ENCODE measurements around the gene CNTFR. TPM values are rescaled to one million over a fixed set of nuclear protein-coding genes. Genes with fewer than 3 reads are reported as not detected.

Gene CNTFR
- polyA plus RNA-seq, 1 donor (not counting 4 experiments of a cell fraction or from before 2014, with no cell fraction given), result 0.42 TPM

GRCh38 chr9:34549407-34549732 lies 40.2 kb downstream of the CNTFR start:
- Histone ChIP-seq H3K4me3 (ENCODE audit: control insufficient read depth in 2 of 3, extremely low read depth in 1 of 3, insufficient read depth in 2 of 3, low read depth in 1 of 3, low read length in 3 of 3) (no peak overlapping the region), H3K36me3 (ENCODE audit: control insufficient read depth in 2 of 2, extremely low read depth in 1 of 2, insufficient read depth in 2 of 2, low read length in 2 of 2) (no peaks in the 10 kb centered on the region), H3K9ac (ENCODE audit: control insufficient read depth, extremely low read depth, insufficient read depth, low read length) (no peak overlapping the region), H3K27me3 (ENCODE audit: control insufficient read depth, extremely low read depth, insufficient read depth, low read length) (peaks cover 29% of the 10 kb centered on the region), H3K4me1 (ENCODE audit: control insufficient read depth, extremely low read depth, insufficient read depth, low read length) (no peaks in the 10 kb centered on the region), H3K4me2 (ENCODE audit: control insufficient read depth, extremely low read depth, insufficient read depth, low read depth, low read length) (no peak overlapping the region), H3K79me2 (ENCODE audit: control insufficient read depth, insufficient read depth, low read length) (no peaks in the 10 kb centered on the region), H2AFZ (ENCODE audit: control insufficient read depth, low read length) (no peak overlapping the region), H3K9me3 (ENCODE audit: control insufficient read depth, low read depth, low read length) (no peaks in the 10 kb centered on the region), H3K27ac (ENCODE audit: control insufficient read depth, insufficient read depth, low read length) (no peak overlapping the region), H3K9me1 (ENCODE audit: control insufficient read depth, extremely low read depth, insufficient read depth, low read length) (no peaks in the 10 kb centered on the region), H4K20me1 (ENCODE audit: control insufficient read depth, extremely low read depth, insufficient read depth, low read length) (peaks cover 6% of the 10 kb centered on the region)
- no peak for DNase-seq (ENCODE audit: low read depth, low spot score)
- TF ChIP-seq CTCF (optimal IDR thresholded peaks at IDR 0.05 in 1 of 3, IDR thresholded peaks at IDR 0.05 in 1 of 3, conservative IDR thresholded peaks at IDR 0.05 in 1 of 3; ENCODE audit: extremely low read depth in 1 of 3, insufficient read depth in 2 of 3, low read length in 3 of 3) (no peak), EZH2 (IDR thresholded peaks at IDR 0.05; ENCODE audit: low read length) (no peak)
- dilution Hi-C loops (cut with MboI; ENCODE audit: extremely low pct_ligation_motif_present, low sequenced_read_pairs), result no loop called here
- FAIRE-seq, result no peak

DNA sequence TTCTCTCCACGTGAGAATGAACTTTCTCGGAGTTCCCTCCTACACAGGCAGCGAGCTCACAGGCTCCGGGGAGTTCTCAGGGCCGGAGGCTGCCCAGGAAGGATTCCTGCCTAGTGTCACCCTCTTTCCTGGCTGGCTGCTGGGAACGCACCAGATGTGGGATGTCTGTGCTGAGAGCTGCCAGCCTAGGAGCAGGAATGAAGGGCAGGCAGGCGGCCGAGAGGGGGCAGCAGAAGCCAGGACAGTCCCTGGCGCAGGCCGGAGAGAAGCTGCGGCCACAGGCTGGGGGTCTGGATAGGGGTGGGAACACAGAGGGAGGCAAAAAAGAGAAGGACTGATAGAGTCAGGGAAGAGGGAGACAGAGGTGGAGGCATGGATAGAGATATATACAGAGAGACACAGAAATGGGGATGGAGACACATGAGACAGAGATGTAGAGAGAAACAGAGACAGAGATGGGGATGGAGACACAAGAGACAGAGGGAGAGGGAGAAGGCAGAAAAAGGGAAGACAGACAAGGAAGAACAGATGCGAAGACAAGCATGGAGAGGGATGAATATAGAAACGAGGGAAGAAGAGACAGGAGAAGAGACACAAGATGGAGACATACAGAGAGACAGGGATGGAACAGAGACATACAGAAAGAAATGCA lies 41.4 kb downstream of the CNTFR start:
- Histone ChIP-seq H3K27ac (ENCODE audit: control insufficient read depth, insufficient read depth, low read length) (no peak overlapping the region), H3K79me2 (ENCODE audit: control insufficient read depth, insufficient read depth, low read length) (no peaks in the 10 kb centered on the region), H3K4me1 (ENCODE audit: control insufficient read depth, extremely low read depth, insufficient read depth, low read length) (no peaks in the 10 kb centered on the region), H3K9me1 (ENCODE audit: control insufficient read depth, extremely low read depth, insufficient read depth, low read length) (no peaks in the 10 kb centered on the region), H4K20me1 (ENCODE audit: control insufficient read depth, extremely low read depth, insufficient read depth, low read length) (peaks cover 6% of the 10 kb centered on the region), H3K4me3 (ENCODE audit: control insufficient read depth in 2 of 3, extremely low read depth in 1 of 3, insufficient read depth in 2 of 3, low read depth in 1 of 3, low read length in 3 of 3) (no peak overlapping the region), H2AFZ (ENCODE audit: control insufficient read depth, low read length) (no peak overlapping the region), H3K27me3 (ENCODE audit: control insufficient read depth, extremely low read depth, insufficient read depth, low read length) (peaks cover 16% of the 10 kb centered on the region), H3K9ac (ENCODE audit: control insufficient read depth, extremely low read depth, insufficient read depth, low read length) (no peak overlapping the region), H3K4me2 (ENCODE audit: control insufficient read depth, extremely low read depth, insufficient read depth, low read depth, low read length) (no peak overlapping the region), H3K9me3 (ENCODE audit: control insufficient read depth, low read depth, low read length) (no peaks in the 10 kb centered on the region), H3K36me3 (ENCODE audit: control insufficient read depth in 2 of 2, extremely low read depth in 1 of 2, insufficient read depth in 2 of 2, low read length in 2 of 2) (no peaks in the 10 kb centered on the region)
- TF ChIP-seq EZH2 (IDR thresholded peaks at IDR 0.05; ENCODE audit: low read length), result no peak
- TF ChIP-seq CTCF (optimal IDR thresholded peaks at IDR 0.05 in 1 of 3, IDR thresholded peaks at IDR 0.05 in 1 of 3, conservative IDR thresholded peaks at IDR 0.05 in 1 of 3; ENCODE audit: extremely low read depth in 1 of 3, insufficient read depth in 2 of 3, low read length in 3 of 3), result peak; percentile 83 to 97 (median 90)
- peak; percentile 73 for FAIRE-seq
- dilution Hi-C loops (cut with MboI; ENCODE audit: extremely low pct_ligation_motif_present, low sequenced_read_pairs), result no loop called here
- DNase-seq (ENCODE audit: low read depth, low spot score), result no peak
